Activated CD4-positive, alpha-beta T cell treated with anti-CD3 and anti-CD28 coated beads, Interleukin-10, Interleukin-2, amounts not matched to agents 100 ng/mL and 50 ng/mL, durations not matched to agents 16 hours and 8 hours (primary cell): ENCODE results near the gene POLRMT.
A peak's percentile ranks its signal among the peaks of the same experiment; 100 is the strongest.

Source experiments
- DNase-seq: peaks from one replicate; pipeline ENCODE4 v3.0.0-alpha.2; 2020

POLRMT gene

GRCh38 chr19:575527-576506 lies 57.5 kb downstream of the POLRMT start:
- DNase-seq, result no peak

- DNase-seq, result no peak
Observed at GRCh38 chr19:574658-575526, 58.4 kb downstream of the POLRMT start.

DNA sequence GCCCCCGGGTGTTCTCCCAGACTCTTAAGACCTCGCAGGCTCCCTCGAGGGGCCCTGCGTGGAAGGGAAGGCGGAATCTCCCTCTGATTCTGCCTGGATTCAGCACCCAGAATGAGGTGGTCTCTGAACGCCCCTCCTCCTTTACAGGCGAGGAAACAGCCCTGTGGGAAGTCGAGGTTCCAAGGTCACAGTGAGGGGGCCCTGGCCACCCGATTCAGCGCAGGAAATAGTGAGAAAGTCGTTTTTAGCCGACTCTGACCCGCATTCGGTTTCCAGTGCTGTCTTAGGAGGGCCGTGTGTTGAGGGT lies 59.9 kb downstream of the POLRMT start:
- no peak for DNase-seq

DNA sequence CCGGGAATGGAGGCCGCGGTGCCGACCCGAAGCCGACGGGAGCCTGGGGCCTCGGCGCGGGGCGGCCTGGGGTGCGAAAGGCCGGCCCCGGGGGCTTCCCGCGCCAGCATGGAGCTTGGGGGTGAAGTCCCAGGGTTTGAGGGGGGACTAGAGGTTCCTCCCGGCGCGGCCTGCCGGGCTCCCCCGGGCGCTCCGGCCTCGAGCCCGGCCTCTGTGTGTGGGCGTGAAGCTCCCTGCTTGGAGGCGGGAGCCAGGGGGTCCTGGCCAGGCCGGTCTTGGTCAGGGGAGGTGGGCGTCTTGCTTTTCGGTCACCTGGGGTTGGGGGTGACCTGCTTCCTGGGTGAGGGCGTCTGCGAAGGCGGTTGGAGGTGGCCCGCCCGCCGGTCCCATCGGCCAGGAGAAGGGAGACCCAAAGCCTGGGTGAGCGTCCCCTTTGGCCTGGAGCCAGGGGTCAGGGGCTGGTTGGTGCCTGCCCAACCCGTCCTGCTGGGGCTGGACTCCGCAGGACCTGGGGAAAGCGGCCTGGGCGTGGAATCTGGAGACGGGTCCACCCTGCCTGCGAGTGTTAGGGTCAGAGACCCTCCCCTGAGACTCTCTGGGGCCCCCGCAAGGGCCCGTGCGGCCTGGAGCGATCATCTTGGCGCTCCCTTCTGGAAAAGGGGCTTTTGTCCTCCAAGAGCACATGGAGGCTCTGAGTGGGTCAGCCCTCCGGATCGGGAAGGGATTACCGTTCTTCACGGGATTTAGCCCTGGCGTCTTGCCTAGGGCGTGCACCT lies 60.4 kb downstream of the POLRMT start:
- peak; percentile 27 for DNase-seq

GRCh38 chr19:572140-572742 lies 61.1 kb downstream of the POLRMT start, which contains the start of gene BSG:
TSS of gene BSG (plus strand) at chr19:572596. CDS start at chr19:572635, 39 bp downstream.
- peak; percentile 99 for DNase-seq

- DNase-seq, result peak; percentile 39
Observed at GRCh38 chr19:571566-571974, 61.8 kb downstream of the POLRMT start.

GRCh38 chr19:570937-571565 lies 62.3 kb downstream of the POLRMT start:
- DNase-seq, result peak; percentile 64

DNA sequence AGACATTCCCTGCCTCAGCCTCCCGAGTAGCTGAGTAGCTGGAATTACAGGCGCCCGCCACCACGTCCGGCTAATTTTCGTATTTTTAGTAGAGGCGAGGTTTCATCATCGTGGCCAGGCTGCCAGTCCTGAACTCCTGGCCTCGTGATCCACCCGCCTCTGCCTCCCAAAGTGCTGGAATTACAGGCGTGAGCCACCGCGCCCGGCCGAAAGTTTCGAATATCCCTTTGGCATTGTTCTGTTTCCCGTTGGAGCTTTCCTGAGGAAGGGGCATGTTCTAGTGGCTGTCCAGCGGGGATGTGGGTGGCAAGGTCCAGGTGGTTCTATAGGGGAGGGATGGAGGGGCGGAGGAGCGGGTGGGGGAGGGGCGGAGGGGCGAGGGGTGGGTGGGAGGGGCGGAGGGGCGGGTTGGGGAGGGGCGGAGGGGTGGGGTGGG lies 63.1 kb downstream of the POLRMT start:
- DNase-seq, result no peak

DNA sequence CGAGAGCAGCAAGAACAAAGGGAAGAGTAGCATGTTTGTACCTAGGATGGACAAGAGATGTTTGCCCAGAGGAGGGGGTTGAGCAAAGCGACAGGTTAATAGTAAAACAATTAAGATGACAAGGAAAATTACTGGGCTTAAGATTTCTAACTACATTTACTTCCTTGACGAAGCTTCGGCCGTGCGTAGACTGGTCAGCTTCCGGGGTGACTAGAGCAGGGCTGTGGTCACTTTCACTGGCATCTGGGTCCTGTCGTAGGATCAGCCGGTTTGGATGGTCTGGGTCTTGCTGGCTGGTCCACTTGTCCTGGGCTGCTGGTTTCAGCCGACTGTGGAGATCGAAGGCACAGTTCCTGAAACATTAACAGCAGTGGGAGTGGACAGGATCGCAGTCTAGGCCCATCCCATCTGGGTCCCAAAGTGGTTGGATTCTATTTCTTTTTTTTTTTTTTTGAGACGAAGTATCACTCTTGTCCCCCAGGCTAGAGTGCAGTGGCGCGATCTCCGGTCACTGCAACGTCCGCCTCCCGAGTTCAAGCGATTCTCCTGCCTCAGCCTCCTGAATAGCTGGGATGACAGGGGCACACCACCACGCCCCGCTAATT lies 65.9 kb downstream of the POLRMT start:
- DNase-seq, result no peak
